RWPE2 (cell line): ENCODE data around the gene ACIN1.

Source experiments
- ATAC-seq: fragments of 200-7000 bp; cut with Tn5 transposase; 3 replicates; pipeline ENCODE4 v1.9.1; 2021; ENCODE audit warnings: low read depth
- DNase-seq: peaks from one replicate; pipeline ENCODE4 v3.0.0-alpha.2; 2020; ENCODE audit warnings: low spot score
- H3K27ac ChIP-seq: fragments of 450-650 bp; 2 replicates; pipeline ENCODE4 v1.5.1; 2017; ENCODE audit warnings: mild to moderate bottlenecking; ENCODE audit not compliant: poor library complexity, severe bottlenecking
- H3K27me3 ChIP-seq: fragments of 250-450 bp; sonication (Bioruptor Pico); 2 replicates; pipeline ENCODE4 v1.5.1; 2021; ENCODE audit warnings: mild to moderate bottlenecking, moderate library complexity; ENCODE audit not compliant: insufficient read depth, poor library complexity, severe bottlenecking
- H3K36me3 ChIP-seq: fragments of 250-450 bp; sonication (Bioruptor Pico); 2 replicates; pipeline ENCODE4 v1.5.1; 2020; ENCODE audit warnings: low read depth, mild to moderate bottlenecking, moderate library complexity
- H3K4me1 ChIP-seq: fragments of 250-450 bp; sonication (Bioruptor Pico); 2 replicates; pipeline ENCODE4 v1.5.1; 2021; ENCODE audit warnings: mild to moderate bottlenecking, moderate library complexity; ENCODE audit not compliant: insufficient read depth, poor library complexity, severe bottlenecking
- H3K4me3 ChIP-seq: fragments of 250-450 bp; sonication (Bioruptor Pico); 2 replicates; pipeline ENCODE4 v1.5.1; 2021; ENCODE audit warnings: mild to moderate bottlenecking, moderate library complexity; ENCODE audit not compliant: severe bottlenecking
- H3K9me3 ChIP-seq: fragments of 250-450 bp; sonication (Bioruptor Pico); 2 replicates; pipeline ENCODE4 v1.5.1; 2021; ENCODE audit warnings: mild to moderate bottlenecking, moderate library complexity; ENCODE audit not compliant: severe bottlenecking
- CTCF ChIP-seq: fragments of 450-650 bp; IDR thresholded peaks from one replicate; pipeline ENCODE4 v1.5.1; 2017; ENCODE audit warnings: mild to moderate bottlenecking, moderate library complexity; ENCODE audit not compliant: poor library complexity, severe bottlenecking

Gene ACIN1

GRCh38 chr14:23062002-23062401 is 32.9 kb downstream of the ACIN1 start:
- H3K27ac ChIP-seq: peak overlapping the region; percentile 72
- TF ChIP-seq CTCF: no peak

GRCh38 chr14:23060536-23061260 is 34.2 kb downstream of the ACIN1 start:
- peaks cover 71% of the 10 kb centered on the region for H3K36me3 ChIP-seq
- H3K4me3 ChIP-seq: no peak overlapping the region
- H3K27ac ChIP-seq: peak overlapping the region; percentile 72
- H3K9me3 ChIP-seq: no peaks in the 10 kb centered on the region
- peak; percentile 42 for DNase-seq
- no peak for TF ChIP-seq CTCF
- H3K4me1 ChIP-seq: peaks cover 13% of the 10 kb centered on the region
- no peak for ATAC-seq
- no peaks in the 10 kb centered on the region for H3K27me3 ChIP-seq

More at GRCh38 chr14:23062002-23062401, 32.9 kb downstream of the ACIN1 start:
- DNase-seq: peak; percentile 87
- Histone ChIP-seq H3K4me3 (no peak overlapping the region), H3K36me3 (peaks cover 84% of the 10 kb centered on the region), H3K27me3 (no peaks in the 10 kb centered on the region), H3K9me3 (no peaks in the 10 kb centered on the region), H3K4me1 (peaks cover 13% of the 10 kb centered on the region)
- ATAC-seq: peak; percentile 66

GRCh38 chr14:23058654-23059504 is 36.1 kb downstream of the ACIN1 start:
- Histone ChIP-seq H3K27me3 (no peaks in the 10 kb centered on the region), H3K4me3 (no peak overlapping the region), H3K4me1 (peaks cover 13% of the 10 kb centered on the region), H3K9me3 (no peaks in the 10 kb centered on the region), H3K36me3 (peaks cover 53% of the 10 kb centered on the region), H3K27ac (peak overlapping the region; percentile 73)
- ATAC-seq: no peak
- DNase-seq: peak; percentile 74
- no peak for TF ChIP-seq CTCF

- Histone ChIP-seq H3K4me1 (peaks cover 13% of the 10 kb centered on the region), H3K9me3 (no peaks in the 10 kb centered on the region), H3K36me3 (peaks cover 44% of the 10 kb centered on the region), H3K4me3 (peak overlapping the region; percentile 76), H3K27ac (peak overlapping the region; percentile 73), H3K27me3 (no peaks in the 10 kb centered on the region)
- ATAC-seq (peak; percentile 63), DNase-seq (peak; percentile 93)
- peak; percentile 99 for TF ChIP-seq CTCF
Observed at GRCh38 chr14:23057757-23058653, 36.9 kb downstream of the ACIN1 start.
